ENCODE results near the gene TUT4.

The TUT4 gene

DNA sequence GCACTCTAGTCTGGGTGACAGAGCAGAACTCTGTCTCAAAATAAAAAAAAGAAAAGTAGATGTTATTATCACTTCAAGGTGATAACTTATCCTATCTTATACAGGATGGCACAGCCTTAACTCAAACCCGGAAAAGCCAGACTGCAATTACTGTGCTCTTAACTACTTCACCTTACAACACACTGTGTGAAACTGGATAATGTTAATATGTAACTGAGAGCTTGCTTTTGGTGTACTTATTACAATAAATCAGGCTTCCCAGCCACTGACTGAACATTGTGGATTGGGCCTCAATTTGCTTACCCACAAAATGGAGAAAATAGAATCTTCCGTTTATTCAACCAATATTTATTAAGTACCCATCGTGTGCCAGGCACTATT is 150.0 kb downstream of the TUT4 start:
- DNase-seq (ENCODE audit: low read depth) = no peak
- no peak overlapping the region for H3K4me3 ChIP-seq (ENCODE audit: control insufficient read depth, low read depth, low read length)
- TF ChIP-seq, protein P1, sequence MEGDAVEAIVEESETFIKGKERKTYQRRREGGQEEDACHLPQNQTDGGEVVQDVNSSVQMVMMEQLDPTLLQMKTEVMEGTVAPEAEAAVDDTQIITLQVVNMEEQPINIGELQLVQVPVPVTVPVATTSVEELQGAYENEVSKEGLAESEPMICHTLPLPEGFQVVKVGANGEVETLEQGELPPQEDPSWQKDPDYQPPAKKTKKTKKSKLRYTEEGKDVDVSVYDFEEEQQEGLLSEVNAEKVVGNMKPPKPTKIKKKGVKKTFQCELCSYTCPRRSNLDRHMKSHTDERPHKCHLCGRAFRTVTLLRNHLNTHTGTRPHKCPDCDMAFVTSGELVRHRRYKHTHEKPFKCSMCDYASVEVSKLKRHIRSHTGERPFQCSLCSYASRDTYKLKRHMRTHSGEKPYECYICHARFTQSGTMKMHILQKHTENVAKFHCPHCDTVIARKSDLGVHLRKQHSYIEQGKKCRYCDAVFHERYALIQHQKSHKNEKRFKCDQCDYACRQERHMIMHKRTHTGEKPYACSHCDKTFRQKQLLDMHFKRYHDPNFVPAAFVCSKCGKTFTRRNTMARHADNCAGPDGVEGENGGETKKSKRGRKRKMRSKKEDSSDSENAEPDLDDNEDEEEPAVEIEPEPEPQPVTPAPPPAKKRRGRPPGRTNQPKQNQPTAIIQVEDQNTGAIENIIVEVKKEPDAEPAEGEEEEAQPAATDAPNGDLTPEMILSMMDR (IDR thresholded peaks at IDR 0.05; ENCODE audit: control insufficient read depth, insufficient read depth, low read depth, low read length, missing control alignments) = no peak

DNA sequence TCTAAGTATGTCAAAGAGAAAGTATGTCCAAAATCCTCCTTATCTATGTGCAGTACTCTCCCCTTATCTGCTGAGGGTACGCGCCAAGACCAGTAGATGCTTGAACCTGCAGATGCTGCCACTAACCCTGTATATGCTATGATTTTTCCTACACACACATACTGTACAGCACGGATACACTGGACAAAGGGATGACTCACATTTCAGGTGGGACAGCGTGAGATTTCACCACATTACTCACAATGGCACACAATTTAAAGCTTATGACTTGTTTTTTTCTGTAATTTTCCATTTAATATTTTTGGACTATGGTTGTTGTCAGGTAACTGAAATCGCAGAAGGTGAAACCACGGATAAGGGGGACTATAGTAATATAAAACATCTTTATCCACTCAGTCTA is 152.8 kb downstream of the TUT4 start:
- DNase-seq (ENCODE audit: low read depth) = no peak
- H3K4me3 ChIP-seq (ENCODE audit: control insufficient read depth, low read depth, low read length) = no peak overlapping the region
- TF ChIP-seq, protein P1 (IDR thresholded peaks at IDR 0.05; ENCODE audit: control insufficient read depth, insufficient read depth, low read depth, low read length, missing control alignments) = no peak

DNA sequence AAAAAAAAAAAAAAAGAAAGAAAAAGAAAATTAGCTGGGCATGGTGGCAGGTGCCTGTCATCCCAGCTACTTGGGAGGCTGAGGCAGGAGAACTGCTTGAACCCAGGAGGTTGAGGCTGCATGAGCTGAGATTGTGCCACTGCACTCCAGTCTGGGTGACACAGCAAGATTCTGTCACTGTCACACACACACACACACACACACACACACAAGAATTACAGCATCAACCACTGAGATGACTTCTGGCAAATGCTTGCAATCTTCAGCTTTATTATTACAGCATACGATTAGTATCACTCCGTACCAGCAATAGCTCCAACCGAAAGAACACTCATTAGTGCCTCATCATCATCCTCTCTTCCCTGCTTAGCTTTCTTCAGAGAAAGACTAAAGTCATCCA is 153.3 kb downstream of the TUT4 start:
- TF ChIP-seq, protein P1 (IDR thresholded peaks at IDR 0.05; ENCODE audit: control insufficient read depth, insufficient read depth, low read depth, low read length, missing control alignments) = no peak
- H3K4me3 ChIP-seq (ENCODE audit: control insufficient read depth, low read depth, low read length) = no peak overlapping the region
- no peak for DNase-seq (ENCODE audit: low read depth)

DNA sequence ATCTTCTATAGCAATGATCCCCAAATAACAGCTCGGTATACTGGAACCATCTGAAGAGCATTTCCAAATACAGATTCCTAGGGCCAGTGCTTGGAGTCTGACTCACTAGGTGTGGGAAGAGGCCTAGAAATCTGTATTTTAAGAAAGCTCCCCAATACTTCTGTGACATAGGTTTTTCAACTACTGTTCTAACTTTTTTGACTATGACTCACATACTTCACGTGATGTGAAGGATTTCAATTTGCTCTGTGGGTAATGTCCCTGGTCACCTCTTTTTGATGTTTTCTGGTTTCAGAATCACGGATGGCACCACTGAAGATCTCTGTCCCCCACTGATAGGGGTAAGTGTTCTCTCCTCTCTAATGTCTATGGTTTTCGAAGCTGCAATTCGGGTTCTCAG is 159.7 kb downstream of the TUT4 start:
- no peak for DNase-seq (ENCODE audit: low read depth)
- H3K4me3 ChIP-seq (ENCODE audit: control insufficient read depth, low read depth, low read length) = no peak overlapping the region
- TF ChIP-seq, protein P1 (IDR thresholded peaks at IDR 0.05; ENCODE audit: control insufficient read depth, insufficient read depth, low read depth, low read length, missing control alignments) = no peak

DNA sequence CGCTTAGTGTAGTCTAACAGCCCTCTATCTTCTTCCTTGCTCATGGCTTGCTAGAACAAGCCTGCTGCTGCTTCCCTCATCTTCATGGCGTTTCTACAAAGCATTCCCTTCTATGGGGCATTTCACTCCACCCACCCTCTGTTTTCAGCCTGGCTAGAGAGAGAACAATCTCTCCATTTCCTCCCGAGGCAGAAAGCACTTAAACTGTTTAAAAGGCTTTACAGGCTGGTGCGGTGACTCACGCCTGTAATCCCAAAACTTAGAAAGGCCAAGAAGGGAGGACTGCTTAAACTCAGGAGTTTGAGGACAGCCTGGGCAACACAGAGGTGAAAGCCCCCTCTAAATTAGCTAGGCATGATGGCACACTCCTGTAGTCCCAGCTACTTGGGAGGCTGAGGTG is 166.4 kb downstream of the TUT4 start:
- TF ChIP-seq, protein P1 (IDR thresholded peaks at IDR 0.05; ENCODE audit: control insufficient read depth, insufficient read depth, low read depth, low read length, missing control alignments) = no peak
- no peak for DNase-seq (ENCODE audit: low read depth)
- no peak overlapping the region for H3K4me3 ChIP-seq (ENCODE audit: control insufficient read depth, low read depth, low read length)

DNA sequence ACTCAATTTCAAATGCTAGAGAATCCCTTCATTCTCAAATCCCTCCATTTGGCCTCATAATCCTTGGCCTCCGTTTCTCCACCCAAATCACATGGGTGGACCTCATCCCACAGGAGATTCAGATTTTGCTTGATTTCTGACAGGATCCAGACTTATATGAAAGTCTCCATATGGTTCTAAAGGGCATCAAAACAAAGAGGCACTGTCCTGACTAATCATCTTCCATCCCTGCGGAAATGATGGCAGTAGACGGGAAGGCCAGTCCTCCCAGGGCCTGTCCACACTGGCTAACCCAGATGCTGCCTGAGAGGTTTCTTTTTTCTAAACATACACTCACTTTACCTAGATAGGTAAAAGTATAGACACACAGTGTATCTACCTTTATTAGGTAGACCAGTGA is 167.5 kb downstream of the TUT4 start:
- DNase-seq (ENCODE audit: low read depth) = no peak
- H3K4me3 ChIP-seq (ENCODE audit: control insufficient read depth, low read depth, low read length) = no peak overlapping the region
- TF ChIP-seq, protein P1 (IDR thresholded peaks at IDR 0.05; ENCODE audit: control insufficient read depth, insufficient read depth, low read depth, low read length, missing control alignments) = no peak
